Osteoblast (primary cell): ENCODE measurements around the gene TMTC1. TPM values are rescaled to one million over a fixed set of nuclear protein-coding genes. Genes with fewer than 3 reads are reported as not detected.

Source experiments
- DNase-seq: peaks from one replicate; pipeline ENCODE4 v3.0.0; 2011; ENCODE audit warnings: low spot score, mixed read lengths; ENCODE audit not compliant: insufficient read length; ENCODE audit errors: missing footprints
- H2AFZ ChIP-seq: 2 replicates; pipeline ENCODE4 v1.6.0; 2011; ENCODE audit warnings: mild to moderate bottlenecking, low read length
- H3K27ac ChIP-seq: 2 replicates; pipeline ENCODE4 v1.5.1; 2011; ENCODE audit warnings: mild to moderate bottlenecking, low read depth, low read length, moderate library complexity
- H3K27me3 ChIP-seq: 2 replicates; pipeline ENCODE4 v1.6.0; 2012; ENCODE audit warnings: mild to moderate bottlenecking, control low read depth, inconsistent platforms, low read length, moderate library complexity; ENCODE audit not compliant: insufficient read depth
- H3K36me3 ChIP-seq: 2 replicates; pipeline ENCODE4 v1.5.1; 2011; ENCODE audit warnings: mild to moderate bottlenecking, low read length, control low read depth, moderate library complexity; ENCODE audit not compliant: insufficient read depth
- H3K4me1 ChIP-seq: 2 replicates; pipeline ENCODE4 v1.5.1; 2011; ENCODE audit warnings: mild to moderate bottlenecking, low read length, control low read depth, moderate library complexity; ENCODE audit not compliant: insufficient read depth
- H3K4me2 ChIP-seq: 2 replicates; pipeline ENCODE4 v1.6.0; 2011; ENCODE audit warnings: mild to moderate bottlenecking, low read length; ENCODE audit not compliant: insufficient read depth
- H3K4me3 ChIP-seq: fragments of 200-600 bp; sonication (generic); 3 replicates; pipeline ENCODE4 v1.5.1; 2012; ENCODE audit warnings: mild to moderate bottlenecking, low read length, inconsistent platforms; ENCODE audit not compliant: insufficient read depth
- H3K79me2 ChIP-seq: 2 replicates; pipeline ENCODE4 v1.6.0; 2012; ENCODE audit warnings: mild to moderate bottlenecking, low read length, control low read depth, inconsistent platforms; ENCODE audit not compliant: insufficient read depth
- H3K9me3 ChIP-seq: 2 replicates; pipeline ENCODE4 v1.5.1; 2011; ENCODE audit warnings: low read depth, low read length, control low read depth
- H4K20me1 ChIP-seq: 2 replicates; pipeline ENCODE4 v1.6.0; 2012; ENCODE audit warnings: mild to moderate bottlenecking, low read length, control low read depth; ENCODE audit not compliant: insufficient read depth
- total RNA-seq: library from RNA; depleted of rRNA; stranded (reverse); fragments of >200 nt; gene quantifications from 2 replicates; pipeline ENCODE4 v1.2.3, GENCODE V29; 2012
- TF ChIP-seq, protein P1 (sequence below): IDR thresholded peaks from 2 replicates; pipeline ENCODE4 v1.5.1; 2011; ENCODE audit warnings: mild to moderate bottlenecking, low read depth, low read length, moderate library complexity; ENCODE audit errors: extremely low read depth

TMTC1 gene
- total RNA-seq, 1 donor, result 50.3 TPM

DNA sequence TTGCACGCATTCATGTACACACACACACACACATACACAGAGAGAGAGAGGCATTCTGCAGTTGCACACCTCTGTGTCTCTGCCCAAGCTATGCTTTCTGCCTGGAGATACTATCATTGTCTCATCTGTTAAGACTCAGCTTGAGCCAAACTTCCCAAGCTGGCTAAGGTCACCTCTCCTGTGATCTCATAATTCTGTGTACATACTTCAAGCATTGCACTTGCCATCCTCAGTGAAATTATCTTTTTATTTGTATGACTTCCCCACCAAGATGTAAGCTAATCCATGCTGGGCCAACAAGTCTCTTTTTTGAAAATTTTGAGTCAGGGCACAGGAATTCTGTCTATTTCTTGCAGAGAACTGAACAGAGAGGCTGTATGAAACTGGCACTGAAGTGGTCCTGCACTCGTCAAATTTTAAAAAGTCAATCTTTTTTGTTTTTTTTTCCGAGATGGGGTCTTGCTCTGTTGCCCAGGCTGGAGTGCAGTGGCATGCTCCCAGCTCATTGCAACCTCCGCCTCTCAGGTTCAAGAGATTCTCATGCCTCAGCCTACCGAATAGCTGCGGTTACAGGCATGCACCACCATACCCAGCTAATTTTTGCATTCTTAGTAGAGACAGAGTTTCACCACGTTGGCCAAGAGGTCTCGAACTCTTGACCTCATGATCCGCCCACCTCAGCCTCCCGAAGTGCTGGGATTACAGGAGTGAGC is 44.3 kb downstream of the TMTC1 start:
- H3K79me2 ChIP-seq, result no peaks in the 10 kb centered on the region
- H3K27ac ChIP-seq, result no peak overlapping the region
- H3K36me3 ChIP-seq, result no peaks in the 10 kb centered on the region
- no peak for DNase-seq
- H3K4me3 ChIP-seq, result no peak overlapping the region
- no peaks in the 10 kb centered on the region for H3K9me3 ChIP-seq
- H3K4me1 ChIP-seq, result peaks cover 52% of the 10 kb centered on the region
- H3K27me3 ChIP-seq, result no peaks in the 10 kb centered on the region
- H3K4me2 ChIP-seq, result no peak overlapping the region
- TF ChIP-seq, protein P1, sequence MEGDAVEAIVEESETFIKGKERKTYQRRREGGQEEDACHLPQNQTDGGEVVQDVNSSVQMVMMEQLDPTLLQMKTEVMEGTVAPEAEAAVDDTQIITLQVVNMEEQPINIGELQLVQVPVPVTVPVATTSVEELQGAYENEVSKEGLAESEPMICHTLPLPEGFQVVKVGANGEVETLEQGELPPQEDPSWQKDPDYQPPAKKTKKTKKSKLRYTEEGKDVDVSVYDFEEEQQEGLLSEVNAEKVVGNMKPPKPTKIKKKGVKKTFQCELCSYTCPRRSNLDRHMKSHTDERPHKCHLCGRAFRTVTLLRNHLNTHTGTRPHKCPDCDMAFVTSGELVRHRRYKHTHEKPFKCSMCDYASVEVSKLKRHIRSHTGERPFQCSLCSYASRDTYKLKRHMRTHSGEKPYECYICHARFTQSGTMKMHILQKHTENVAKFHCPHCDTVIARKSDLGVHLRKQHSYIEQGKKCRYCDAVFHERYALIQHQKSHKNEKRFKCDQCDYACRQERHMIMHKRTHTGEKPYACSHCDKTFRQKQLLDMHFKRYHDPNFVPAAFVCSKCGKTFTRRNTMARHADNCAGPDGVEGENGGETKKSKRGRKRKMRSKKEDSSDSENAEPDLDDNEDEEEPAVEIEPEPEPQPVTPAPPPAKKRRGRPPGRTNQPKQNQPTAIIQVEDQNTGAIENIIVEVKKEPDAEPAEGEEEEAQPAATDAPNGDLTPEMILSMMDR, result no peak
- no peak overlapping the region for H2AFZ ChIP-seq
- H4K20me1 ChIP-seq, result no peaks in the 10 kb centered on the region

DNA sequence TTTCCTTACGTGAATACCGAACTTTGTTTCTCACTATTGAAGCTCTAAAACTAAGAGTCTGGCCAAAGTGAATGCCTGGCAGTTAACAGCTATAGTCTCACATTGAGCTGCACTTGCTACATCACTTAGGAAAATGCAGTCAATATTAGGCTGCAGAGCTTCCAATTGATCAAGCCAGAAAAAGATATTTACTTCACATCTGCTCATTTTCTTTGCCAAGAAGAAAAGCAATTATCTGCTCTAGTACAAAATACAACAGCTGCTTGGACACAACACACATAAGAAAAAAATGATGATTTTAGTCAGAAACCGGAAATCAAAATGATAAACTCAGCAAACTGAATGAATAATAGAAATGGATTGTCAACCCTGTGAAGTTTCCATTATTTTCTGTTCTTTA is 45.4 kb downstream of the TMTC1 start:
- H3K4me3 ChIP-seq, result no peak overlapping the region
- no peaks in the 10 kb centered on the region for H3K36me3 ChIP-seq
- no peaks in the 10 kb centered on the region for H3K9me3 ChIP-seq
- no peaks in the 10 kb centered on the region for H3K79me2 ChIP-seq
- no peaks in the 10 kb centered on the region for H4K20me1 ChIP-seq
- DNase-seq, result no peak
- H3K4me2 ChIP-seq, result no peak overlapping the region
- H3K4me1 ChIP-seq, result peaks cover 41% of the 10 kb centered on the region
- H3K27me3 ChIP-seq, result no peaks in the 10 kb centered on the region
- TF ChIP-seq, protein P1, result no peak
- H2AFZ ChIP-seq, result no peak overlapping the region
- H3K27ac ChIP-seq, result no peak overlapping the region

DNA sequence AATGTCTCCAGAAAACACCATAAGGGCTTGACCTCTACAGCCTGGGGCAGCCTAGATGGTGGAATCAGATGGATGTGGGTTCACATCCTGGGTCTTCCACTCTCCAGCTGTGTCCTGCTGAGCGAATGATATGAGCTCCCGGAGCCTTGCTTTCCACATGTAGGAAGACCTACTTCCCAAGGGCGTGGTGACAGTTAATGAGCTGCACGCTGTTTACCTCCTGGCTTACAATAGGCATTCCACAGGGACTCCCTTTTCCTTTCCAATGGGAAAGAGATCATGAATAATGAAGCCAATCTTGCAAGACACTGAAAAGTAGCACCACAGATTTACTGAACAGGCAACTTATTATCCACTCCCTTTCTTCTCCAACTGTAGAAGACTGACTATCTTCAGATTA is 46.1 kb downstream of the TMTC1 start:
- Histone ChIP-seq H3K36me3 (no peaks in the 10 kb centered on the region), H3K27ac (no peak overlapping the region), H3K4me1 (peaks cover 41% of the 10 kb centered on the region), H3K4me2 (no peak overlapping the region), H3K79me2 (no peaks in the 10 kb centered on the region), H3K9me3 (no peaks in the 10 kb centered on the region), H3K27me3 (no peaks in the 10 kb centered on the region), H4K20me1 (no peaks in the 10 kb centered on the region), H3K4me3 (no peak overlapping the region), H2AFZ (no peak overlapping the region)
- TF ChIP-seq, protein P1, result no peak
- no peak for DNase-seq

DNA sequence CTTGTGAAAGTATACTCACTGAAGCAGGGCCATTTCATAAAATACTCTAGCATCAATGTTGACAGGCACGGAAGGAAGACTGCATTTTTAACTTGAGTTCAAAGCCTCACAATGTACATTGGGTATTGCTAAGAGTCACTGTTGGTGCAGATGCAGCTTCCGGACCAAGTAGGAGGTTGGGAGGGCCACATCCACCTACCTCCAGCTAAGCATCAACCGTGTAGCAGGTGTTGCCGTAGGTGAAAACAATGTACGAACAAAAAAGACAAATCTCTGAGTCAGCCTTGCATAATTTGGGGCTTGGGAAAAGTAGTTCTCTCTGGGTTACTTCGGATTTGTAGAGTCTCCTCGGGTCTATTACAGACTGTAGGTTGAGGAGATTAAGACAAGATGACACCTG is 48.1 kb downstream of the TMTC1 start:
- peaks cover 21% of the 10 kb centered on the region for H3K4me1 ChIP-seq
- no peak overlapping the region for H3K4me2 ChIP-seq
- no peak overlapping the region for H3K27ac ChIP-seq
- no peaks in the 10 kb centered on the region for H4K20me1 ChIP-seq
- no peaks in the 10 kb centered on the region for H3K9me3 ChIP-seq
- H2AFZ ChIP-seq, result no peak overlapping the region
- no peak overlapping the region for H3K4me3 ChIP-seq
- H3K27me3 ChIP-seq, result no peaks in the 10 kb centered on the region
- DNase-seq, result no peak
- TF ChIP-seq, protein P1, result no peak
- no peaks in the 10 kb centered on the region for H3K36me3 ChIP-seq
- H3K79me2 ChIP-seq, result no peaks in the 10 kb centered on the region
